KMS-11 (cell line): ENCODE results near the gene LMNA.

Experiments used
- H2AFZ ChIP-seq: fragments of 200-600 bp; sonication (generic); 2 replicates; pipeline ENCODE4 v1.6.1; 2016; ENCODE audit warnings: antibody characterized with exemption, mixed run types, low read depth
- H3K27ac ChIP-seq: fragments of 200-600 bp; sonication (generic); 2 replicates; pipeline ENCODE4 v1.6.1; 2016; ENCODE audit warnings: mild to moderate bottlenecking, mixed run types
- H3K27me3 ChIP-seq: fragments of 200-600 bp; sonication (generic); 2 replicates; pipeline ENCODE4 v1.6.1; 2017; ENCODE audit warnings: mild to moderate bottlenecking, low read depth, mixed run types, moderate library complexity; ENCODE audit not compliant: insufficient read depth
- H3K36me3 ChIP-seq: fragments of 200-600 bp; sonication (generic); 2 replicates; pipeline ENCODE4 v1.6.1; 2017; ENCODE audit warnings: mild to moderate bottlenecking, mixed run types; ENCODE audit not compliant: insufficient read depth
- H3K4me1 ChIP-seq: fragments of 200-600 bp; sonication (generic); 2 replicates; pipeline ENCODE4 v1.6.1; 2016; ENCODE audit warnings: mild to moderate bottlenecking, low read depth, mixed run types; ENCODE audit not compliant: poor library complexity, severe bottlenecking
- H3K4me2 ChIP-seq: fragments of 200-600 bp; sonication (generic); 2 replicates; pipeline ENCODE4 v1.7.0; 2016; ENCODE audit warnings: mild to moderate bottlenecking, mixed run types
- H3K4me3 ChIP-seq: fragments of 200-600 bp; sonication (generic); IDR thresholded peaks from 2 replicates; pipeline ENCODE4 v1.6.1; 2017; ENCODE audit warnings: low read depth, low read length, mixed read lengths; ENCODE audit not compliant: insufficient read depth
- H3K79me2 ChIP-seq: fragments of 200-600 bp; sonication (generic); 2 replicates; pipeline ENCODE4 v1.6.1; 2016; ENCODE audit warnings: low read depth, mixed run types; ENCODE audit not compliant: insufficient read depth
- H3K9ac ChIP-seq: fragments of 200-600 bp; sonication (generic); 2 replicates; pipeline ENCODE4 v1.6.1; 2016; ENCODE audit warnings: mild to moderate bottlenecking, mixed run types
- H4K20me1 ChIP-seq: fragments of 200-600 bp; sonication (generic); 2 replicates; pipeline ENCODE4 v1.6.1; 2016; ENCODE audit warnings: mild to moderate bottlenecking, mixed run types; ENCODE audit not compliant: insufficient read depth
- TF ChIP-seq, protein P1 (sequence below): fragments of 200-600 bp; sonication (generic); conservative IDR thresholded peaks from 2 replicates; pipeline ENCODE4 v1.6.1; 2017; ENCODE audit warnings: low read depth, mild to moderate bottlenecking, antibody characterized with exemption, low read length, moderate library complexity, mixed read lengths

The LMNA gene

DNA sequence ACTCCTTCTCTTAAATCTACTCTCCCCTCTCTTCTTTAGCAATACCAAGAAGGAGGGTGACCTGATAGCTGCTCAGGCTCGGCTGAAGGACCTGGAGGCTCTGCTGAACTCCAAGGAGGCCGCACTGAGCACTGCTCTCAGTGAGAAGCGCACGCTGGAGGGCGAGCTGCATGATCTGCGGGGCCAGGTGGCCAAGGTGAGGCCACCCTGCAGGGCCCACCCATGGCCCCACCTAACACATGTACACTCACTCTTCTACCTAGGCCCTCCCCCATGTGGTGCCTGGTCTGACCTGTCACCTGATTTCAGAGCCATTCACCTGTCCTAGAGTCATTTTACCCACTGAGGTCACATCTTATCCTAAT, 16.0 kb downstream of the LMNA start:
- H3K27ac ChIP-seq, result no peak overlapping the region; the same call in 1 of the 2 replicates
- H3K9ac ChIP-seq, result no peak overlapping the region; the same call in 1 of the 2 replicates
- peaks cover 26% of the 10 kb centered on the region for H3K79me2 ChIP-seq
- H2AFZ ChIP-seq, result no peak overlapping the region
- H3K27me3 ChIP-seq, result no peaks in the 10 kb centered on the region
- H3K4me3 ChIP-seq, result no peak overlapping the region
- no peak overlapping the region; the same call in 1 of the 2 replicates for H3K4me2 ChIP-seq
- no peaks in the 10 kb centered on the region for H4K20me1 ChIP-seq
- TF ChIP-seq, protein P1, sequence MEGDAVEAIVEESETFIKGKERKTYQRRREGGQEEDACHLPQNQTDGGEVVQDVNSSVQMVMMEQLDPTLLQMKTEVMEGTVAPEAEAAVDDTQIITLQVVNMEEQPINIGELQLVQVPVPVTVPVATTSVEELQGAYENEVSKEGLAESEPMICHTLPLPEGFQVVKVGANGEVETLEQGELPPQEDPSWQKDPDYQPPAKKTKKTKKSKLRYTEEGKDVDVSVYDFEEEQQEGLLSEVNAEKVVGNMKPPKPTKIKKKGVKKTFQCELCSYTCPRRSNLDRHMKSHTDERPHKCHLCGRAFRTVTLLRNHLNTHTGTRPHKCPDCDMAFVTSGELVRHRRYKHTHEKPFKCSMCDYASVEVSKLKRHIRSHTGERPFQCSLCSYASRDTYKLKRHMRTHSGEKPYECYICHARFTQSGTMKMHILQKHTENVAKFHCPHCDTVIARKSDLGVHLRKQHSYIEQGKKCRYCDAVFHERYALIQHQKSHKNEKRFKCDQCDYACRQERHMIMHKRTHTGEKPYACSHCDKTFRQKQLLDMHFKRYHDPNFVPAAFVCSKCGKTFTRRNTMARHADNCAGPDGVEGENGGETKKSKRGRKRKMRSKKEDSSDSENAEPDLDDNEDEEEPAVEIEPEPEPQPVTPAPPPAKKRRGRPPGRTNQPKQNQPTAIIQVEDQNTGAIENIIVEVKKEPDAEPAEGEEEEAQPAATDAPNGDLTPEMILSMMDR, result peak; percentile 72
- peaks cover 51% of the 10 kb centered on the region for H3K4me1 ChIP-seq
- no peaks in the 10 kb centered on the region; the same call in 1 of the 2 replicates for H3K36me3 ChIP-seq

DNA sequence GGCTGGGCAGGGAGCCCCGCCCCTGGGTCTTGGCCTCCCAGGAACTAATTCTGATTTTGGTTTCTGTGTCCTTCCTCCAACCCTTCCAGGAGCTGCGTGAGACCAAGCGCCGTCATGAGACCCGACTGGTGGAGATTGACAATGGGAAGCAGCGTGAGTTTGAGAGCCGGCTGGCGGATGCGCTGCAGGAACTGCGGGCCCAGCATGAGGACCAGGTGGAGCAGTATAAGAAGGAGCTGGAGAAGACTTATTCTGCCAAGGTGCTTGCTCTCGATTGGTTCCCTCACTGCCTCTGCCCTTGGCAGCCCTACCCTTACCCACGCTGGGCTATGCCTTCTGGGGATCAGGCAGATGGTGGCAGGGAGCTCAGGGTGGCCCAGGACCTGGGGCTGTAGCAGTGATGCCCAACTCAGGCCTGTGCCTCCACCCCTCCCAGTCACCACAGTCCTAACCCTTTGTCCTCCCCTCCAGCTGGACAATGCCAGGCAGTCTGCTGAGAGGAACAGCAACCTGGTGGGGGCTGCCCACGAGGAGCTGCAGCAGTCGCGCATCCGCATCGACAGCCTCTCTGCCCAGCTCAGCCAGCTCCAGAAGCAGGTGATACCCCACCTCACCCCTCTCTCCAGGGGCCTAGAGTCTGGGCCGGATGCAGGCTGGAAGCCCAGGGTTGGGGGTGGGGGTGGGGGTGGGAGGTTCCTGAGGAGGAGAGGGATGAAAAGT, 20.4 kb downstream of the LMNA start:
- H3K36me3 ChIP-seq, result no peaks in the 10 kb centered on the region; the same call in 1 of the 2 replicates
- no peaks in the 10 kb centered on the region for H4K20me1 ChIP-seq
- H3K27me3 ChIP-seq, result no peaks in the 10 kb centered on the region
- TF ChIP-seq, protein P1, result no peak
- H3K4me1 ChIP-seq, result peaks cover 8% of the 10 kb centered on the region
- H3K27ac ChIP-seq, result no peak overlapping the region
- H3K9ac ChIP-seq, result no peak overlapping the region
- H3K79me2 ChIP-seq, result peaks cover 3% of the 10 kb centered on the region
- H3K4me2 ChIP-seq, result no peak overlapping the region
- H2AFZ ChIP-seq, result no peak overlapping the region
- H3K4me3 ChIP-seq, result no peak overlapping the region

DNA sequence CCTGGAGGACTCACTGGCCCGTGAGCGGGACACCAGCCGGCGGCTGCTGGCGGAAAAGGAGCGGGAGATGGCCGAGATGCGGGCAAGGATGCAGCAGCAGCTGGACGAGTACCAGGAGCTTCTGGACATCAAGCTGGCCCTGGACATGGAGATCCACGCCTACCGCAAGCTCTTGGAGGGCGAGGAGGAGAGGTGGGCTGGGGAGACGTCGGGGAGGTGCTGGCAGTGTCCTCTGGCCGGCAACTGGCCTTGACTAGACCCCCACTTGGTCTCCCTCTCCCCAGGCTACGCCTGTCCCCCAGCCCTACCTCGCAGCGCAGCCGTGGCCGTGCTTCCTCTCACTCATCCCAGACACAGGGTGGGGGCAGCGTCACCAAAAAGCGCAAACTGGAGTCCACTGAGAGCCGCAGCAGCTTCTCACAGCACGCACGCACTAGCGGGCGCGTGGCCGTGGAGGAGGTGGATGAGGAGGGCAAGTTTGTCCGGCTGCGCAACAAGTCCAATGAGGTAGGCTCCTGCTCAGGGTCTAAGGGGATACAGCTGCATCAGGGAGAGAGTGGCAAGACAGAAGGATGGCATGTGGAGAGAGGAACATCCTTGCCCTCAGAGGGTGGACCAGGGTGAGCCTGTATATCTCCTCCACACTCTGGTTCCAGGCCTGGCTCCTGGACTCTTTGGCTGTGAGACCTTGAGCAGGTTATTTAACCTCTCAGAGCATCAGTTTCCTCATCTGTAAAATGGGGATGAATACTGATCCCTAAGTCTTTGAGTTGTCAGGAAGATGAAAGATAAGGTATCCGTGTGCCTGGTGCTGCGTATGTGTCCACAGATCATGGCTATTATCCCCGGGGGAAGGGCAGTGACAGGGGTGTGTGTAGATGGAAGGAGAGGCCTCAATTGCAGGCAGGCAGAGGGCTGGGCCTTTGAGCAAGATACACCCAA, 21.7 kb downstream of the LMNA start:
- Histone ChIP-seq H4K20me1 (no peaks in the 10 kb centered on the region), H3K4me2 (no peak overlapping the region), H3K79me2 (no peaks in the 10 kb centered on the region), H3K4me1 (no peaks in the 10 kb centered on the region), H3K27me3 (no peaks in the 10 kb centered on the region), H3K36me3 (no peaks in the 10 kb centered on the region; the same call in 1 of the 2 replicates), H3K4me3 (no peak overlapping the region), H3K27ac (no peak overlapping the region), H3K9ac (no peak overlapping the region), H2AFZ (no peak overlapping the region)
- TF ChIP-seq, protein P1, result no peak

DNA sequence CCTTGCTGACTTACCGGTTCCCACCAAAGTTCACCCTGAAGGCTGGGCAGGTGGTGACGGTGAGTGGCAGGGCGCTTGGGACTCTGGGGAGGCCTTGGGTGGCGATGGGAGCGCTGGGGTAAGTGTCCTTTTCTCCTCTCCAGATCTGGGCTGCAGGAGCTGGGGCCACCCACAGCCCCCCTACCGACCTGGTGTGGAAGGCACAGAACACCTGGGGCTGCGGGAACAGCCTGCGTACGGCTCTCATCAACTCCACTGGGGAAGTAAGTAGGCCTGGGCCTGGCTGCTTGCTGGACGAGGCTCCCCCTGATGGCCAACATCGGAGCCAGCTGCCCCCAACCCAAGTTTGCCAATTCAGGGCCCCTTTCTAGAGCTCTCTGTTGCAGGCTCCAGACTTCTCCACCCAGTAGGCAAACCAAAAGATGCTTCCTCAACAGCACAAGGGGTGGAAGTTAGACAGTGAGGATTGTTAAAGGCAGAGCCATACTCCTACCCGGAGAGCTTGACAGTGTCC, 22.5 kb downstream of the LMNA start:
- no peaks in the 10 kb centered on the region for H4K20me1 ChIP-seq
- H3K4me2 ChIP-seq, result no peak overlapping the region
- H3K4me1 ChIP-seq, result no peaks in the 10 kb centered on the region
- H3K27ac ChIP-seq, result no peak overlapping the region
- no peak overlapping the region for H3K4me3 ChIP-seq
- TF ChIP-seq, protein P1, result 0 out of 2 replicates have a peak, but pooled peaks have one; percentile 20
- no peaks in the 10 kb centered on the region for H3K79me2 ChIP-seq
- no peak overlapping the region for H3K9ac ChIP-seq
- no peaks in the 10 kb centered on the region; the same call in 1 of the 2 replicates for H3K36me3 ChIP-seq
- no peaks in the 10 kb centered on the region for H3K27me3 ChIP-seq
- no peak overlapping the region for H2AFZ ChIP-seq
